ENCODE measurements around the gene BHLHE23. TPM values are rescaled to one million over a fixed set of nuclear protein-coding genes. Genes with fewer than 3 reads are reported as not detected.
A peak's percentile ranks its signal among the peaks of the same experiment; 100 is the strongest.

Gene BHLHE23
- total RNA-seq (not detected), polyA plus RNA-seq (not detected)

DNA sequence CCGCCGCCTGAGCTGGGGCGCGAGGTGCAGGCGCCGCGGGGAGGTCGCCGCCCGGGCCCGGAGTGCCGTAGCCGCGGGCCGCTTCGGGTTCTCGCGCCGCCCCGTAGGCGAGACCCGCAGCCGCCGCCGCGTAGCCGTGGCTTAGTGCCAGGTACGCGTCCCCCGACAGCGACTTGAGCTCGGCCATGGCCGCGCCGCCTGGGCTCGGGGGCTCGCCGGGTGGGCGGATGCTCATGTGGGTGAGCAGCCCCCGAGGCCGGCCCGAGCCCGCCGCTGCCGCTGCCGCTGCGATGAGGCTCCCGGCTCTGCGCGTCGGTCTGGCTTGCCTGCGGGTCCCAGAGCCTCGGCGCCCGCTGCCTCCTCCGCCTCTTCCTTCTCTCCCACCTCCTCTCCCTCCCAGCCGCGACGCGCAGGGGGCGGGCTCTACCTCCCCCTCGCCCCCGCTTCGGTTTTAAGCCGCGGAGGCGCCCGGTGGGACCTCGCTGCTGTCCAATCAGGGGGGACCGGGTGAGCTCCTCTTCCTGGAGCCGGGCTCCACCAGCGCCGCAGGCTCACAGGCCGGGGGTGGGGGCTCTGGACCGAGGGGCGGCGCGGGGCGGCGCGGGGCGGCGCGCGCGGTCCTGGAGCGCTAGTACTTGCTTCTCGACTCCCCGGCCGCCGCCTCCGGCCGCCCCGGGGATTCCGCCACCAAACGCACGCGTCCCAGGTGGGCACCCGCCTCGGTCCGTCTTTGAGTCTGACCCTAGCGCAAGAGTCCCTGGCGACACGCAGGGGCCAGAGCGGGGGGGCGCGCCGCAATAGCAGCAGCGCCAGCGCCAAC, at the start of gene BHLHE23:
Gene BHLHE23 (minus strand): TSS at position 425 of the 820 bp plus-strand sequence. CDS start 190 bp downstream, at position 235.
- Mint-ChIP-seq H3K4me1 (peaks cover 4 to 44% (median 7%) of the 10 kb centered on the region in 4 donors), H3K27me3 (peaks cover 74% of the 10 kb centered on the region), H3K9me3 (peaks cover 0 to 3% (median 0%) of the 10 kb centered on the region in 7 donors), H3K27ac (no peak within 1 kb of the TSS), H3K36me3 (no peaks in the 10 kb centered on the region), H3K4me3 (peak within 1 kb of the TSS in 2 of 4 donors; percentile 35 to 65)
- Histone ChIP-seq H3K9me3 (ENCODE audit: control insufficient read depth in 2 of 2, low read length in 2 of 2) (no peaks in the 10 kb centered on the region), H3K27me3 (ENCODE audit: control insufficient read depth, insufficient read depth, low read length) (peaks cover 21% of the 10 kb centered on the region), H3K4me3 (ENCODE audit: low read depth, low read length) (no peak within 1 kb of the TSS), H3K4me1 (ENCODE audit: control insufficient read depth, insufficient read depth, low read length, poor library complexity, severe bottlenecking) (peaks cover 49% of the 10 kb centered on the region), H3K36me3 (ENCODE audit: control insufficient read depth, insufficient read depth, low read length) (no peaks in the 10 kb centered on the region), H3K27ac (ENCODE audit: insufficient read depth, low read length, poor library complexity, severe bottlenecking) (no peak within 1 kb of the TSS)
- no peak for ATAC-seq (ENCODE audit: low read depth in 2 of 2)
- DNase-seq = no peak

DNA sequence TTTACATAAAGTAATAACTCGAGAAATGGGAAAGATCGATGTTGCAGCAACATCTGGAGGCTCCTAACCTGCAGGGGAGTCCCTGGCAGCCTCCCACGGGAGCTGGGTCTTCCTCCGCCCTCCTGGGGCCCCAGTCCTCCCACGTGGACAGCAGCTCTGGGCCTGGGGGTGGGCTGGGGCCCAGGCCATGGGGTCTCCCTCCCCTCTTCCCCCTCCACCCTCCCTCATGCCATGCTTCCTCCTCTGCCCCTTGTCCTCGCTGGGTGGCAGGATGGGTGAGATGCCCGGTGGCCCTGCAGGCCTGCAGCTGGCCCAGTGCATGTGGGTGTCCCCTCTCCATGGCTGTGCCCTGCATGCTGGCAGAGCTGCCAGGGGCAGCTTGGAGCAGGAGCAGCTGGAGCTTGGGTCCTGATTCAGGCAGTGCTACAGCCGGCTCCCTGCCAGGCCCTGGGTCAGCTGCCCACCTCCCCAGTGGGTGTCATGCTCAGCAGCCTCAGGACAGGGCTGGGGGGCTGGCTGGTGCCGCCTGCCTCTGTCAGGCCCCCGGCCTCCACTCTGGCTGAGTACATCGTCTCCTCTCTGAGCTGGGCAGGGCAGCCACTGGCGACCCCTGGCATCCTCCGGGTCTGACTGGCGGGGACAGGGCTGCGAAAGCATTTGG, 48.9 kb upstream of the BHLHE23 start:
- no peaks in the 10 kb centered on the region for H3K27me3 Mint-ChIP-seq
- ATAC-seq (ENCODE audit: low read depth in 2 of 2) = no peak
- Histone ChIP-seq H3K4me3 (ENCODE audit: low read depth, low read length) (no peak overlapping the region), H3K27me3 (ENCODE audit: control insufficient read depth, insufficient read depth, low read length) (no peaks in the 10 kb centered on the region), H3K4me1 (ENCODE audit: control insufficient read depth, insufficient read depth, low read length, poor library complexity, severe bottlenecking) (peaks cover 3% of the 10 kb centered on the region), H3K36me3 (ENCODE audit: control insufficient read depth, insufficient read depth, low read length) (no peaks in the 10 kb centered on the region), H3K27ac (ENCODE audit: insufficient read depth, low read length, poor library complexity, severe bottlenecking) (no peak overlapping the region), H3K9me3 (ENCODE audit: control insufficient read depth in 2 of 2, low read length in 2 of 2) (no peaks in the 10 kb centered on the region)
- H3K27ac Mint-ChIP-seq = no peak overlapping the region
- H3K4me1 Mint-ChIP-seq = no peaks in the 10 kb centered on the region
- no peaks in the 10 kb centered on the region for H3K9me3 Mint-ChIP-seq
- H3K36me3 Mint-ChIP-seq = no peaks in the 10 kb centered on the region
- no peak for DNase-seq
- H3K4me3 Mint-ChIP-seq = no peak overlapping the region

DNA sequence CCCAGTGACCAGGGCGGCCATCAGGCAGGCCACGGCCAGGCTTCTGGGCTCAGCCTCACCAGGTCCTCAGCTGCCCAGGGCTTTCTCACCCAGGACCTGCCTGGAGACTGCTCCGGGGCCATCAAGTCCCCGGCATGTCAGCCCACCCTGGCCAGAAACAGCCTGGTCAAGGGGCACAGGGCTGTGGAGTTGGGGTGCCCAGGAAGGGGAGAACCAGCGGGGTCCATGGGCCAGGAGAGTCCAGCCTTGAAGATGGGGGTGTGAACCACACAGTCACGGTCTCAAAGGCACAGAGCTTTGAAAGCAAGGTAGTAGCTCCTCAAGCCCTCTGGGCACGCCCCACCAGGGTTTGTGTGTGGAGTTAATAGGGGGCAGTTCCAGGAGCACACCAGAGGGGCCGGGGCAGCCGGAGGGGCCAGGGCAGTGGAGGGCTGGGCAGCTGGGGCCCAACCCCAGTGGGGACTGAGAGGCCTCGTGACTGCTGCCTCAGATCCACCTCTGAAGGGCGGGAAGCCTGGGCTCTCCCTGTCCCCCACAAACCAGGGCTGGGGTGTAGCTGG, 48.0 kb upstream of the BHLHE23 start:
- DNase-seq (no peak), ATAC-seq (ENCODE audit: low read depth in 2 of 2) (no peak)
- H3K27me3 ChIP-seq (ENCODE audit: control insufficient read depth, insufficient read depth, low read length) = no peaks in the 10 kb centered on the region
- H3K27ac ChIP-seq (ENCODE audit: insufficient read depth, low read length, poor library complexity, severe bottlenecking) = no peak overlapping the region
- Mint-ChIP-seq H3K4me1 (no peaks in the 10 kb centered on the region), H3K9me3 (no peaks in the 10 kb centered on the region), H3K4me3 (no peak overlapping the region), H3K36me3 (no peaks in the 10 kb centered on the region), H3K27me3 (no peaks in the 10 kb centered on the region), H3K27ac (no peak overlapping the region)
- no peak overlapping the region for H3K4me3 ChIP-seq (ENCODE audit: low read depth, low read length)
- H3K36me3 ChIP-seq (ENCODE audit: control insufficient read depth, insufficient read depth, low read length) = no peaks in the 10 kb centered on the region
- H3K4me1 ChIP-seq (ENCODE audit: control insufficient read depth, insufficient read depth, low read length, poor library complexity, severe bottlenecking) = peaks cover 3% of the 10 kb centered on the region
- H3K9me3 ChIP-seq (ENCODE audit: control insufficient read depth in 2 of 2, low read length in 2 of 2) = no peaks in the 10 kb centered on the region

DNA sequence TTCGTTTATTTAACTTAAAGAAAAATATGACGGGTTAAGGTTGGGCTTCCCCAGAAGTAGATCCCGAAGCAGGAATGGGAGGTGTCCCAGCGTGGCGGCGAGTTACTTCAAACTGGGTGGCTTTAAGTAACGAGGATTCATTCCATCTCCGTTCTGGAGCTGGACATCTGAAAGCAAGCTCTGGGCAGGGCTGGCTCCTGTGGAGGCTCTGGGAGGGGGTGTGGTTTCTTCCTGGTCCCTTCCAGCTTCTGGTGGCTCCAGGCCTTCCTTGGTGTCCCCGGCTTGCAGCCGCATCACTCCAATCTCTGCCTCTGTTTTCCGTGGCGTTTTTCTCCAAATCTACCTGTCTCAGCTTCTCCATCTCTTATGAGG, 47.3 kb upstream of the BHLHE23 start:
- Histone ChIP-seq H3K27ac (ENCODE audit: insufficient read depth, low read length, poor library complexity, severe bottlenecking) (no peak overlapping the region), H3K27me3 (ENCODE audit: control insufficient read depth, insufficient read depth, low read length) (no peaks in the 10 kb centered on the region), H3K4me1 (ENCODE audit: control insufficient read depth, insufficient read depth, low read length, poor library complexity, severe bottlenecking) (peaks cover 3% of the 10 kb centered on the region), H3K9me3 (ENCODE audit: control insufficient read depth in 2 of 2, low read length in 2 of 2) (no peaks in the 10 kb centered on the region), H3K4me3 (ENCODE audit: low read depth, low read length) (no peak overlapping the region), H3K36me3 (ENCODE audit: control insufficient read depth, insufficient read depth, low read length) (no peaks in the 10 kb centered on the region)
- Mint-ChIP-seq H3K4me1 (no peaks in the 10 kb centered on the region), H3K27ac (no peak overlapping the region), H3K36me3 (no peaks in the 10 kb centered on the region), H3K4me3 (no peak overlapping the region), H3K27me3 (no peaks in the 10 kb centered on the region), H3K9me3 (no peaks in the 10 kb centered on the region)
- DNase-seq (no peak), ATAC-seq (ENCODE audit: low read depth in 2 of 2) (no peak)

DNA sequence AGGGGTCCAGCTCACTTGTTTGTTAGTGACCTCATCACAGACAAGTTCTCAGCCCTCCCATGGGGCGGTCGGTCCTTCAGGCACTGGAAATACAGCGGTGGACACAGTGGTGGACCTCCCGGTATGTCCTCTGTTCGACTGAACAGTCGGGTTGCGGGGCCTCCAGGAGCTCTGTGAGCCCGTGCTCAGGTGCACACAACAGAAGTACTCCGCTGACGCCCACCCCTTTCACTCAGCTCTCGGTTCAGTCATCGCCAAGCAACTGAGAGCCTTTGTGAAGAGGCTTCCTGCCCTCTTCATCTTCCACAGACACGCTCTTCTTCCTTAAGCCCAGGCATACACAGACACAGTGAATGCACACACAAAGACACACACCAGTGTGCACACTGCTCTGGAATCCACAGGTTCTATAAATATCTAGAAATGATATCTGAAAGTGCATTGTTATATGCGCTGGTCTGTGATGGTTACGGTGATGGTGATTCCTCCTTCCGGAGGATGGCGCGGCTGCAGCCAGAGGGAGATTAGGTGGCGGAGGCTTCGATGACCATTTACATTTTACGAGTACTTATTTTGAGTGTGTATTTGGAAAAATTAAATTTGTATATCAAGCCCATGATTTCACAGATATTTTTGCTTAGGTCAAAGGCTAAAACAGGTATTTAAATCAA, 46.8 kb upstream of the BHLHE23 start:
- peak overlapping the region in 1 of 4 donors; percentile 10 for H3K4me3 Mint-ChIP-seq
- no peaks in the 10 kb centered on the region for H3K9me3 Mint-ChIP-seq
- Histone ChIP-seq H3K36me3 (ENCODE audit: control insufficient read depth, insufficient read depth, low read length) (no peaks in the 10 kb centered on the region), H3K4me3 (ENCODE audit: low read depth, low read length) (no peak overlapping the region), H3K9me3 (ENCODE audit: control insufficient read depth in 2 of 2, low read length in 2 of 2) (no peaks in the 10 kb centered on the region), H3K4me1 (ENCODE audit: control insufficient read depth, insufficient read depth, low read length, poor library complexity, severe bottlenecking) (peaks cover 3% of the 10 kb centered on the region), H3K27ac (ENCODE audit: insufficient read depth, low read length, poor library complexity, severe bottlenecking) (no peak overlapping the region), H3K27me3 (ENCODE audit: control insufficient read depth, insufficient read depth, low read length) (no peaks in the 10 kb centered on the region)
- H3K27ac Mint-ChIP-seq = no peak overlapping the region
- no peaks in the 10 kb centered on the region for H3K4me1 Mint-ChIP-seq
- ATAC-seq (ENCODE audit: low read depth in 2 of 2) (no peak), DNase-seq (no peak)
- H3K27me3 Mint-ChIP-seq = no peaks in the 10 kb centered on the region
- H3K36me3 Mint-ChIP-seq = no peaks in the 10 kb centered on the region

DNA sequence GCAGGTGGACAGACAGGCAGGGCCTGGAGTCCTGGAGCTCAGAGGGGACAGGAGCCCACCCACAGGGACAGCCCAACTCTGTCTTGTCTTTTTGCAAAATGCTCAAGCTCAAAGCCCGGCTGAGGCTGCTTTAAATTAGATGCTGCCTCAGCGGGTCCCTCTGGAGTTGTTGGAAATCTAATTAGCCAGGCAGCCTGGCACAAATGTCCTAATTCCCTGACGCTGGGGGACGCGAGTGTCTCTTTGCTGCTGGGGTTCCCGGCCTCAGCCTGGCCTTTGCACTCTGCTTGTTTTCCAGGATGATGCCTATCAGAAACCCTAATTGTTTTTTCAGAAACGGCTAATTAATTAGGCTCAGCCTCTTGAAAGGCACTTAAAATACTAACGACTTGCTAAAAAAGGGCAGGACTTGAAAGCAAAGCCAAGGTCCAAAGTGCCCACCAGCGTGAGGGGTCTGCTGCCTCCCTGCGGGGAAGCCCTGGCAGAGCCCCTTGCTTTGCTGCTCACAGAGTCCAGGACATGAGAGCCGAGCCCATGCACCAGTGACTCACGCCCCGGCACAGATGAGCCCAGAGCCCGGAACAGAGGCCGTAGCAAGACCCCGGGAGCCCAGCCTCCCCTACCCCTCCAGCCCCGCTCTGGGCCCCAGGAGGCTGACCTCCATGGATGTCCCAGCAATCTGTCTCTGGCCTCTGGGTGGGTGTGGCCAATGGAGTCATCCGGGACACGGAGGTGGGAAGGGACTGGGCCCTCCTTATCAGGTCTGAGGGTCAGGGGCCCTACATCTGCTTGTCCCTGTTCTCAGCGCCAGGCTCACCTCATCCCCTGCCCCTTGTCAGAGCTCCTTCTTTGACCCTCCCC, 46.0 kb upstream of the BHLHE23 start:
- Histone ChIP-seq H3K36me3 (ENCODE audit: control insufficient read depth, insufficient read depth, low read length) (no peaks in the 10 kb centered on the region), H3K4me1 (ENCODE audit: control insufficient read depth, insufficient read depth, low read length, poor library complexity, severe bottlenecking) (peaks cover 3% of the 10 kb centered on the region), H3K27me3 (ENCODE audit: control insufficient read depth, insufficient read depth, low read length) (no peaks in the 10 kb centered on the region), H3K27ac (ENCODE audit: insufficient read depth, low read length, poor library complexity, severe bottlenecking) (no peak overlapping the region), H3K4me3 (ENCODE audit: low read depth, low read length) (no peak overlapping the region), H3K9me3 (ENCODE audit: control insufficient read depth in 2 of 2, low read length in 2 of 2) (no peaks in the 10 kb centered on the region)
- DNase-seq (no peak), ATAC-seq (ENCODE audit: low read depth in 2 of 2) (no peak)
- Mint-ChIP-seq H3K36me3 (no peaks in the 10 kb centered on the region), H3K27me3 (no peaks in the 10 kb centered on the region), H3K4me1 (no peaks in the 10 kb centered on the region), H3K4me3 (no peak overlapping the region), H3K9me3 (no peaks in the 10 kb centered on the region), H3K27ac (no peak overlapping the region)

DNA sequence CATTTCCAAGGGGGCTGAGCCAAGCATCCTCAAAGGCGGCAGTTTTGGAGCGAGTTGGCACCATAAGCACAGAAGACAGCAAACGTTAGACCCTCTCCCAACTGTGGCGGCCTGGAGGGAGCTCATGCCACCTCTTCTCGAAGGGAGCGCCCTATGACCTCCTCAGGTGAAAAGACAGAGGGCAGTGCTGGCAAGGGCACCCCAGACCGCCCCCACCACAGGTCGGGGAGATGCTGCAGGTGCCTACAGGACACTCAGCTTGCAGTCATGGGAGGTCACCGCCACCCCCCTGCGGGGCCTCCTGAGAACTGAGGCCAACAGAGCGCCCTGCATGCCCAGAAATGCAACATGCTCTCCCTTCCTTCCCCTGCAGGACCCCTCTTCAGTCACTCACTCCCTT, 45.1 kb upstream of the BHLHE23 start:
- H3K9me3 Mint-ChIP-seq = no peaks in the 10 kb centered on the region
- Histone ChIP-seq H3K27me3 (ENCODE audit: control insufficient read depth, insufficient read depth, low read length) (no peaks in the 10 kb centered on the region), H3K36me3 (ENCODE audit: control insufficient read depth, insufficient read depth, low read length) (no peaks in the 10 kb centered on the region), H3K4me1 (ENCODE audit: control insufficient read depth, insufficient read depth, low read length, poor library complexity, severe bottlenecking) (peaks cover 3% of the 10 kb centered on the region), H3K27ac (ENCODE audit: insufficient read depth, low read length, poor library complexity, severe bottlenecking) (no peak overlapping the region), H3K4me3 (ENCODE audit: low read depth, low read length) (no peak overlapping the region), H3K9me3 (ENCODE audit: control insufficient read depth in 2 of 2, low read length in 2 of 2) (no peaks in the 10 kb centered on the region)
- no peaks in the 10 kb centered on the region for H3K27me3 Mint-ChIP-seq
- H3K4me1 Mint-ChIP-seq = no peaks in the 10 kb centered on the region
- no peak overlapping the region for H3K4me3 Mint-ChIP-seq
- H3K27ac Mint-ChIP-seq = no peak overlapping the region
- DNase-seq = no peak
- no peak for ATAC-seq (ENCODE audit: low read depth in 2 of 2)
- no peaks in the 10 kb centered on the region for H3K36me3 Mint-ChIP-seq
